Type B pancreatic cell (in vitro differentiated cells): ENCODE data around the gene LEKR1. TPM values are rescaled to one million over a fixed set of nuclear protein-coding genes. Genes with fewer than 3 reads are reported as not detected.

Experiments used
- DNase-seq: peaks from one replicate; pipeline ENCODE4 v3.0.0; 2021; ENCODE audit warnings: mixed read lengths; ENCODE audit not compliant: unreplicated experiment; ENCODE audit errors: extremely low spot score
- H3K27ac Mint-ChIP-seq: 2 replicates; pipeline ENCODE4 v1.8.0; 2021; ENCODE audit warnings: mild to moderate bottlenecking, mixed read lengths
- H3K27me3 Mint-ChIP-seq: 2 replicates; pipeline ENCODE4 v1.8.0; 2021; ENCODE audit warnings: mixed read lengths
- H3K36me3 Mint-ChIP-seq: 2 replicates; pipeline ENCODE4 v1.8.0; 2021; ENCODE audit warnings: mixed read lengths
- H3K4me1 Mint-ChIP-seq: one replicate; pipeline ENCODE4 v1.8.0; 2021; ENCODE audit warnings: mixed read lengths; ENCODE audit not compliant: unreplicated experiment
- H3K4me3 Mint-ChIP-seq: 2 replicates; pipeline ENCODE4 v1.8.0; 2021; ENCODE audit warnings: mild to moderate bottlenecking, mixed read lengths
- H3K9me3 Mint-ChIP-seq: 2 replicates; pipeline ENCODE4 v1.8.0; 2021; ENCODE audit warnings: mixed read lengths
- CTCF ChIP-seq: fragments of 200-600 bp; sonication (generic); conservative IDR thresholded peaks from 2 replicates; pipeline ENCODE4 v1.5.0; 2021; ENCODE audit warnings: antibody characterized with exemption, mild to moderate bottlenecking
- total RNA-seq: library from RNA; stranded (reverse); gene quantifications from 2 replicates; pipeline ENCODE4 v1.2.1, GENCODE V29; 2021; ENCODE audit warnings: low replicate concordance

LEKR1 gene
- total RNA-seq, 1 donor from 2014 or later: 1.6 TPM

GRCh38 chr3:156847752-156848448 lies 21.7 kb downstream of the LEKR1 start:
- no peak overlapping the region for H3K4me3 Mint-ChIP-seq
- TF ChIP-seq CTCF: no peak
- no peak overlapping the region for H3K27ac Mint-ChIP-seq
- peaks cover 4% of the 10 kb centered on the region for H3K9me3 Mint-ChIP-seq
- peaks cover 3% of the 10 kb centered on the region for H3K4me1 Mint-ChIP-seq
- no peaks in the 10 kb centered on the region for H3K27me3 Mint-ChIP-seq
- H3K36me3 Mint-ChIP-seq: no peaks in the 10 kb centered on the region
- no peak for DNase-seq

- Mint-ChIP-seq H3K4me1 (no peaks in the 10 kb centered on the region), H3K36me3 (no peaks in the 10 kb centered on the region), H3K27me3 (no peaks in the 10 kb centered on the region), H3K4me3 (no peak overlapping the region), H3K9me3 (no peaks in the 10 kb centered on the region), H3K27ac (no peak overlapping the region)
- DNase-seq: no peak
- no peak for TF ChIP-seq CTCF
Observed at GRCh38 chr3:156859578-156859977, 33.4 kb downstream of the LEKR1 start.

DNA sequence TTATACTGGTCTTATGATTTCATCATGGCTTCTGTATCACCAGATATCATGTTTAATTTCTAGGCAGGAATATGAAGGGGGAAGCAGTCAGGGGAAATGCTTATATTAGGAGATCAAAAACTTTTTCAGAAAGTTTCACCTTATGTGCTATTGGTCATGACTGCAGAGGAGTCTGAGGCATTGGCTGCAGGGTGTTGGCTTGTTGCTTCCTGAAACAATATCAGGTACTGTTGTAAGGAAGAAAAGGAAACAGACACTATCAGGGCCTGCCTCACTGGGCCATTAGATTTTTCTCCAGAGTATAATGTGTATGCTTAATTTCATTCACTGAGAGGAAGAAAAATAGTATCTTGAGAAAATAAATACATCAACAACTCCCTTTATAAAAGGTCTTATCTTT lies 34.7 kb downstream of the LEKR1 start:
- no peaks in the 10 kb centered on the region for H3K36me3 Mint-ChIP-seq
- H3K4me1 Mint-ChIP-seq: no peaks in the 10 kb centered on the region
- H3K4me3 Mint-ChIP-seq: no peak overlapping the region
- DNase-seq: no peak
- no peak overlapping the region for H3K27ac Mint-ChIP-seq
- no peaks in the 10 kb centered on the region for H3K9me3 Mint-ChIP-seq
- no peaks in the 10 kb centered on the region for H3K27me3 Mint-ChIP-seq
- no peak for TF ChIP-seq CTCF

GRCh38 chr3:156862338-156862737 lies 36.2 kb downstream of the LEKR1 start:
- Mint-ChIP-seq H3K4me1 (no peaks in the 10 kb centered on the region), H3K9me3 (no peaks in the 10 kb centered on the region), H3K4me3 (no peak overlapping the region), H3K27me3 (no peaks in the 10 kb centered on the region), H3K36me3 (no peaks in the 10 kb centered on the region), H3K27ac (no peak overlapping the region)
- DNase-seq: no peak
- TF ChIP-seq CTCF: no peak

GRCh38 chr3:156865732-156866131 lies 39.6 kb downstream of the LEKR1 start:
- Mint-ChIP-seq H3K27ac (no peak overlapping the region), H3K4me1 (no peaks in the 10 kb centered on the region), H3K36me3 (no peaks in the 10 kb centered on the region), H3K4me3 (no peak overlapping the region), H3K9me3 (no peaks in the 10 kb centered on the region), H3K27me3 (no peaks in the 10 kb centered on the region)
- TF ChIP-seq CTCF: no peak
- no peak for DNase-seq
